Stimulated activated CD8-positive, alpha-beta memory T cell treated with anti-CD3 and anti-CD28 coated beads, Interleukin-12 subunit alpha, Interleukin-12 subunit beta, amount 100 ng/mL, for 4 hours (primary cell): ENCODE data around the gene MYO9A.
"Not testable (repeated sequence)": the region's sequence is repeated elsewhere in the genome, so short reads cannot be mapped to it uniquely, and the experiment has no call there.

ENCODE experiments used
- DNase-seq: peaks from one replicate; pipeline ENCODE4 v3.0.0-alpha.2; 2020; ENCODE audit warnings: low read depth

Gene MYO9A

DNA sequence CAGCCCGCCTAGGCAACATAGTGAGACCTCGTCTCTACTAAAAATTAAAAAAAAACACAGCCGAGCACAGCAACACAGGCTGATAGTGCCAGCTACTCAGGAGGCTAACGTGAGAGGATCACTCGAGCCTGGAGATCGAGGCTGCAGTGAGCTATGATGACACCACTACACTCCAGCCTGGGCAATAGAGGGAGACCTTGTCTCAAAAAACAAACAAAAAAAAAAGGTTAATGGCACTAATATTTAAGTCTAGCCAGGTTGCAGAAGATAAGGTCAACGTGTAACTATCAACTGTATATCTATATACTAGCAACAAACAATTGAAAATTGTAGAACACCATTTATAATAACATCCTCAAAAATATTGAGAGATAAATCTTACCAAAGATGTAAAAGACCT, 75.1 kb downstream of the MYO9A start:
- DNase-seq: no peak

- DNase-seq: no peak
Measured at GRCh38 chr15:72042054-72042453, 75.9 kb downstream of the MYO9A start.

DNA sequence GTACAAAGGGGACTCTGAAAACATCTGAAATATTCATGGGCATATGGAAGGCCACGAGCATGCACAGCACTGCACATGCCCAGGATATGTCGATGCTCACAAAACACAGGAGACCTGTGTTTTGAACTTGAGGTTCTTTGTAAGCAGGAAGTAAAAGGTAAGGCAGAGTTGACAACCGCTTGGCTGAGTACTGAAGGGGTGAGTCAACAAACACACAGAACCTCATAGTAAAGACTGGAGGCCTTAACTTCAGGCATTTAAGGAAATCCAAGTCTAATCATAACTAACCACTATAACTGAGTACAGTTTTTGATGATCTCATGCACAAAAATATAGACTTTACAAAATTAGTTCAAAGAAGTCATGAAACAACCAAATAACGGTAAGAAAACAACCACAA, 80.6 kb downstream of the MYO9A start:
- DNase-seq: no peak

- DNase-seq: no peak
Measured at GRCh38 chr15:72034859-72035650, 82.9 kb downstream of the MYO9A start.

GRCh38 chr15:72034351-72034750, 83.6 kb downstream of the MYO9A start:
- DNase-seq: no peak

GRCh38 chr15:72033711-72034110, 84.2 kb downstream of the MYO9A start:
- DNase-seq: no peak

GRCh38 chr15:72033285-72033684, 84.7 kb downstream of the MYO9A start:
- no peak for DNase-seq

DNA sequence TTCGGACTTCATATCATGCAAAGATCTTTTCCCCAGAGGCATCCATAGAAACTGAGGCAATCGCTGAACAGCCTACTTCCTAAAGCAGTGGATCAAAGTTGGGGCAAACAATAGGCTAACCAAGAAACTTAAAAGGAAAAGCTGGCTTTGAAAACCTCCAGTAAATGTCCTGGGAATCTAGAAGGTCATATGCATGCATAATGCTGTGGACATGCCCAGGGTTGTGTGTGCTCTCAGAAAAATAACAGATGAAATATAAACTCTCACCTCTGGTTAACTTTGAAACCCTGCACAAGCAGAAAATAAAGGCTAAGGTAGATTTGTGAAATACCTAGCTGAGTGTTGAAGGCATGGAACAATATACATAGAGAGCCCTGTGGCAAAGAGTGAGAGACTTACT, 96.3 kb downstream of the MYO9A start:
- DNase-seq: no peak

- DNase-seq: no peak
Measured at GRCh38 chr15:72020799-72021198, 97.2 kb downstream of the MYO9A start.

GRCh38 chr15:72014555-72014954, 103.4 kb downstream of the MYO9A start:
- not testable (repeated sequence) for DNase-seq

- no peak for DNase-seq
Measured at GRCh38 chr15:72013703-72014102, 104.2 kb downstream of the MYO9A start.

- no peak for DNase-seq
Measured at GRCh38 chr15:72011302-72011942, 106.5 kb downstream of the MYO9A start.

- no peak for DNase-seq
Measured at GRCh38 chr15:72009222-72009621, 108.7 kb downstream of the MYO9A start.

GRCh38 chr15:72006382-72006781, 111.6 kb downstream of the MYO9A start:
- DNase-seq: no peak

DNA sequence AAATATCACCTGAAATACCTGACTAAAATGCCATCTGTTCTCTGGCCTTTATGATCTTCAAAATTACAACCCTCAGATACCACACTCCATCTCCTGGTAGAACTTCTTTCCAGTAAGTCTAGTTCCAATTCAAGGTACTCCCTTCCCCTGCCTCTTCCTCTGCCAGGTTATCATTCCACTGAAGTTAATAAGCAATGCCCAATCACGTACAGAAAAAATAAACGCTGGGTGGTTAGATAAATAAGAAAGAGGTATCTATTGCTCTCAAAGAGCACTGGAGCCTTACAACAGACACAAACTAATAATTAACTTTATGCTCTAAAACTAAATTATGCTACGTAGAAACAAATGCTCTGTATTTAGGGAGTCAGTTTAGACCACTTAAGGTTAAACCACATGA, 112.5 kb downstream of the MYO9A start:
- DNase-seq: no peak

DNA sequence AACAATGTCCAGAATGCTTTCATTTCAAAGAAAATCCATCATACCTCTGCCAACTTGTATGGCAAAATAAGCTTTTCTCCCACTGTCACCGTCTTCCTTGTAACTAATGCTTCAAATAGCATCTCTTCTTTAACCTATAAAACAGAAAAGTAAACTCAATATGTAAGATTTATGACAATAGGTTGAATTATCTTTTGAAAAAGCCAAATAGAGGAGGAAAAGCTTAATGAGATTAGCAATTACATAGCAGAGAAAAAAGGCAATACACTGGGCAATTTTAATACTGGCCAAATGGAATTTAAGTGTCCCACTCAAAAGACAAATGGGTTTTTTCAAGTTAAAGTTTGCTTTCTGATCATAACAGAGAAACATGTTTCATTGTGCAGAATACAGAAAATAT, 118.1 kb downstream of the MYO9A start:
- DNase-seq: no peak

- not testable (repeated sequence) for DNase-seq
Measured at GRCh38 chr15:71998717-71999116, 119.2 kb downstream of the MYO9A start.

- no peak for DNase-seq
Measured at GRCh38 chr15:71997691-71998090, 120.3 kb downstream of the MYO9A start.

GRCh38 chr15:71975816-71976150, 142.2 kb downstream of the MYO9A start:
- no peak for DNase-seq

DNA sequence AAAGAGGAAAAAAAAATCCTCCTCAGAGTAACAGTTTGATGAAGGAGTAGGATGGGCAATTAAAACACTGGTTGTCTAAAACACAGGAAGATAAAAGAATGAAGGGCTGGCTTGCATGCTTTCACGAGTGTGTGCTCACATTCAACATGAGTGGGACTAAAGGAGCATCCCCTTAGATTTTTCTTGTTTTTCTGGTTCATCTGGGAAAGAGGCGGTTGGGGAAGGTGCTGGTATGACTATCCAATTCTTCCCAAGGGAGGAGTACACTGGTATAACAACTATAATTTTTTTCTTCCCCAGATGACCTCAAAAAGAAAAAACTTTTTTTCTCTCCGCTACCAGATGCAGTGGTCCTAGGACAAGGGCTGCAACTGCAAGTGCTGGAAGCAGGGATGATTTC, 143.7 kb downstream of the MYO9A start:
- no peak for DNase-seq

DNA sequence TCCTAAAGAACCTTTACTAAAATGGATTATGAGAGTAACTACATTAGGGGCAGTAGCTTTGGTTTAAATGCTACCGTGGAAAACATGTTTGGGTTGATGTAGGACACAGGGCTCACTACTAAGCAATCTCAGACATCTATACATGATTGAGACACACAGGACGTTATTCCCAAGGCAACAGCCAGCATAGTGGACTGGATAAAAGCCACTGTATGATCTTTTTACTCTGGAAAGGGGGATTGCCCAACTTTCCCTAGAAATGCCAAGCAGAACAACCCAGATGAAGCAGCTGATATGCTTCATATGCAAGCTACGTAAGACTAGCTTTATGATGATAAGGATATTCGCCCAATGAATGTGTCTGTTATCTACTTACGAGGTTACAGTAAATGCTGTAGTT, 144.6 kb downstream of the MYO9A start:
- no peak for DNase-seq

DNA sequence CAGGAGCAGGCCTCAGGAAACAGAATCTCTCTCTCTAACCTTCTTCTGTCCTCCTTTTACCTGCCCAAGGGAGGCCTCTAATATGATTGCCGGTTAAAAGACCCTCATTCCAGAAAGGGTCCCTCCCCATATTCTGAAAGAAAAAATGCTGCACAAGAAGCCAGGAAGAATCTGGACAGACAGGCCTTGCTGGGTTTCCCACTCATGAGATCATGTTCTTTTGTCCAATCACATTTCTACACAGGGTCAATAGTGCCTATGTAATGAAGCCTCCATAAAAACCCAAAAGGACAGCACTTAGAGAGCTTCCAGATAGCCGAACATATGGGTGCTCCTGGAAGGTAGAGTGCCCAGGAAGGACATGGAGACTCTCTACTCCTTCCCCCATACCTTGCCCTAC, 146.0 kb downstream of the MYO9A start:
- no peak for DNase-seq

- DNase-seq: no peak
Measured at GRCh38 chr15:71970435-71970834, 147.5 kb downstream of the MYO9A start.

DNA sequence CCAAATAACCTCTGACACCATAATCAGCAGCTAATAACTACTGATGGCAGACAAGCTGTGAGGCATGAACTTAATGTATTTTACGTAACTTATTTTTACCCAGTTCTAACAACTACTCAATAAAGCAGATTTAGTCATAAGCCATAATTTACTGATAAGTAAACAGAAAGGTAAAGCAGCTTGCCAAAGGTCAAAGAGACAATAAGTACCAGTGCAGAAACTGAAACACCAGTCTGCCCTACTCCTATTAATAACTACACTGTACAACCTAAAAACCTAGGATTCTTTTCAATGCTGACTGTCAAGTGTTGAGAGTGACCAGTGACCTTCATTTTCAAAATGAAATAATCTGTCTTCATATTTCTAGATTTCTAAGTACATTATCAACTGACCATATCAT, 155.4 kb downstream of the MYO9A start:
- no peak for DNase-seq
